ENCODE data around the gene ADAM22. TPM values are rescaled to one million over a fixed set of nuclear protein-coding genes. Genes with fewer than 3 reads are reported as not detected.

ADAM22 gene
- total RNA-seq, 4 donors from 2014 or later = 0.88 to 2.5 (median 1.6) TPM

DNA sequence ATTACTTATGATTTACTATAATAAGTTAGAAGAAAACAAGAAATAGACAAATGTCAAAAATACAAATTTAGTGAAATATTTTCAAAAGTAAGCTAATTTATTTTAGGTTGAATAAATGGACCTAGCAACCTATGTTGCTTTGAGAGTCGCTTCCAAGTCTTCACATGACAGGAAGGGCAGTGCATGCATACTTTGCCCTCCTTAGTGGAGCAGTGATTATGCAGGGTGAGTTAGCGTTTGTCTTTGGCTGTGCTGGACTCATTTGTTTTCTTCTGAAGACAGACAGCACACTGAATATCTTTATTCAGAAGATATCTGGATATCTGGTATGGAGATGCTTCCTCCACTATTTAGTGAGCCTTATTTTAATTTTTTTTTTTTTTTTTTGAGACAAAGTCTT is 183.3 kb downstream of the ADAM22 start:
- H3K4me3 ChIP-seq = no peak overlapping the region
- no peaks in the 10 kb centered on the region for H3K9me3 ChIP-seq
- H3K4me1 ChIP-seq = no peaks in the 10 kb centered on the region
- no peaks in the 10 kb centered on the region for H3K36me3 ChIP-seq
- DNase-seq = no peak
- H3K27me3 ChIP-seq = no peaks in the 10 kb centered on the region
- H3K27ac ChIP-seq = no peak overlapping the region
- TF ChIP-seq POLR2A (IDR thresholded peaks at IDR 0.05) = no peak
- TF ChIP-seq, protein P1, sequence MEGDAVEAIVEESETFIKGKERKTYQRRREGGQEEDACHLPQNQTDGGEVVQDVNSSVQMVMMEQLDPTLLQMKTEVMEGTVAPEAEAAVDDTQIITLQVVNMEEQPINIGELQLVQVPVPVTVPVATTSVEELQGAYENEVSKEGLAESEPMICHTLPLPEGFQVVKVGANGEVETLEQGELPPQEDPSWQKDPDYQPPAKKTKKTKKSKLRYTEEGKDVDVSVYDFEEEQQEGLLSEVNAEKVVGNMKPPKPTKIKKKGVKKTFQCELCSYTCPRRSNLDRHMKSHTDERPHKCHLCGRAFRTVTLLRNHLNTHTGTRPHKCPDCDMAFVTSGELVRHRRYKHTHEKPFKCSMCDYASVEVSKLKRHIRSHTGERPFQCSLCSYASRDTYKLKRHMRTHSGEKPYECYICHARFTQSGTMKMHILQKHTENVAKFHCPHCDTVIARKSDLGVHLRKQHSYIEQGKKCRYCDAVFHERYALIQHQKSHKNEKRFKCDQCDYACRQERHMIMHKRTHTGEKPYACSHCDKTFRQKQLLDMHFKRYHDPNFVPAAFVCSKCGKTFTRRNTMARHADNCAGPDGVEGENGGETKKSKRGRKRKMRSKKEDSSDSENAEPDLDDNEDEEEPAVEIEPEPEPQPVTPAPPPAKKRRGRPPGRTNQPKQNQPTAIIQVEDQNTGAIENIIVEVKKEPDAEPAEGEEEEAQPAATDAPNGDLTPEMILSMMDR (IDR thresholded peaks at IDR 0.05) = no peak

DNA sequence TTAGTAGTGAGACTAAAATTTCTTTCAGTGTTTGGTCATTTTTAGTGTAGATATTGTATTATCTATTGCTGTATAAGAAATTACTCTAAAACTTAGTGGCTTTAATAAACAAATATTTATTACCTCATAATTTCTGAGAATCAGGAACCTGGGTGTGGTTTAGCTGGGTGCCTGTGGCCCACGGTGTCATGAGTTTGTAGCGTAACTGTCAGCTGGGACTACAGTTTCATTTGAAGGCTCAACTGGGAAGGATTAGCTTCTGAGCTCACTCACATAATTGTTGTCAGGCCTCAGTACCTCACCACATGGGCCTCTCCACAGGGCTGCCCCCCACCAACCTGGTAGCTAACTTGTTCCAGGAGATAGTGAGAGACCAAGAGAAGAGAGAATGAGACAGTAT is 187.3 kb downstream of the ADAM22 start:
- Histone ChIP-seq H3K9me3 (no peaks in the 10 kb centered on the region), H3K27me3 (no peaks in the 10 kb centered on the region), H3K27ac (no peak overlapping the region), H3K36me3 (no peaks in the 10 kb centered on the region), H3K4me3 (no peak overlapping the region), H3K4me1 (no peaks in the 10 kb centered on the region)
- TF ChIP-seq POLR2A (IDR thresholded peaks at IDR 0.05) = no peak
- TF ChIP-seq, protein P1 (IDR thresholded peaks at IDR 0.05) = no peak
- no peak for DNase-seq

DNA sequence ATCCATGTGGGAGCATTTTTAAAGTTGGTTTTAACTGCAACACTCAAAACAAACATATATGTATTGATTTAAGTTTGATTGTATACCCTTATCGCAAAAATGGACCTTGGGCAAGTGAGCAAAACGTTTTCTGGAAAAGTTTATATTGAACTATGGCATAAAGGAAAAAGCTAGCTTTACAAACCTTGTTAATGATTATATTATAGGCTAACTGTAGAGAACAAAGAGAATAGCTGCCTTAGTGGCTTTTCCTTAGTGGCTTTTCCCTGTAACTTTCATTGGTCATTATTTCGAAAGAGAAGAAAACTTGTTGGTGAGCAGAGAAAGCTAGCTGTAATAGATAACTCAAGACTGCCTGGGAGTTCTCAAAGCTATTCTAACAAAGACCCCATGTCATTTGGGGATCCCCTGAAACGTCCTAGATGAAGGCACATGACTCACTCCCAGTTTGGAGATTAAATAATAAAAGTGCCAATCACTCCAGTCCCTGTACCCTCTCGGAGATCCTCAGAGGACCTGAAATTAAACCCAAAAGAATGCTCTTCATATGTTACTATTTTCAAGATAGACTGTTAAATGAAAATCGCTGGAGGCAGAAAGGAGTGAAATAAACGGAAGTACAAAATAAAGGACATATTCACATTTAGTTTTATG is 193.7 kb downstream of the ADAM22 start:
- no peaks in the 10 kb centered on the region for H3K9me3 ChIP-seq
- H3K36me3 ChIP-seq = no peaks in the 10 kb centered on the region
- no peak overlapping the region for H3K4me3 ChIP-seq
- no peak for DNase-seq
- H3K4me1 ChIP-seq = no peaks in the 10 kb centered on the region
- TF ChIP-seq, protein P1 (IDR thresholded peaks at IDR 0.05) = no peak
- TF ChIP-seq POLR2A (IDR thresholded peaks at IDR 0.05) = no peak
- no peak overlapping the region for H3K27ac ChIP-seq
- H3K27me3 ChIP-seq = no peaks in the 10 kb centered on the region

DNA sequence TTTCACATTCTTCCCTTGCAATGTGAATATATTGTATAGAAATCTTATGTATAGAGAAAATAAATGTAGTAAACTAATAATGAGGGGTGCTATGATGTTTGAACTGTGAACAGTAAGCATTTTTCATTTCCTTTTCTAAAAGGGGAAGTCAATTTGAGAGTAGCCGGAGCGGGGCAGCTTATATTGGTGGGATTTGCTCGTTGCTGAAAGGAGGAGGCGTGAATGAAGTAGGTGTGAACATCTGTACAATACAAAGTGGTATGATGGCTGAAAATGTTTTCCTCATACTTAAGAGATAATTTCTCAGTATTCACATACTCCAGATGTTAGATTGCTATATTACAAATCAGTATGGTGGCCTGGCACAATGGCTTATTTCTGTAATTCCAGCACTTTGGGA is 198.7 kb downstream of the ADAM22 start:
- Histone ChIP-seq H3K27me3 (no peaks in the 10 kb centered on the region), H3K27ac (no peak overlapping the region), H3K4me1 (no peaks in the 10 kb centered on the region), H3K4me3 (no peak overlapping the region), H3K9me3 (no peaks in the 10 kb centered on the region), H3K36me3 (no peaks in the 10 kb centered on the region)
- no peak for DNase-seq
- TF ChIP-seq, protein P1 (IDR thresholded peaks at IDR 0.05) = no peak
- TF ChIP-seq POLR2A (IDR thresholded peaks at IDR 0.05) = no peak

DNA sequence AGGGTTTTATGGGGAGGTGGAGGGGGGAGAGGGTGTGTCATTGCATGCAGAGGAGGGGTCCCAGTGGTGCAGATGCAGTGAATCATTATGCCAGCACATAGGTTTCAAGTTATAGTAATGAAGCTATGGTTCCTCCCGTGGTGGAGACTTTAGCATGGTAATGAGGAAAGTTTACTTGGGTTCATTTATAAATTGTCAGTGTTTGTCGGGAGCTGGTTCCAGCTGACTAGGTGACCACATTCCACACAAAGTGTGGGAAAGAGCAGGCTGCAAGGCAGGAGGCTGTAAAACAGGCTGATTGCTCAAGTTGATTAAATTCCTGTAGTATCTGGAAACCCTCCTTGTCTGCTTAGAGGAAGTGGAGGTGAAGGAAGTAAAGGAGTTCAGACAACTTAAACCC is 206.9 kb downstream of the ADAM22 start:
- DNase-seq = no peak
- Histone ChIP-seq H3K36me3 (no peaks in the 10 kb centered on the region), H3K4me1 (no peaks in the 10 kb centered on the region), H3K27me3 (no peaks in the 10 kb centered on the region), H3K27ac (no peak overlapping the region), H3K4me3 (no peak overlapping the region), H3K9me3 (no peaks in the 10 kb centered on the region)
- no peak for TF ChIP-seq POLR2A (IDR thresholded peaks at IDR 0.05)
- TF ChIP-seq, protein P1 (IDR thresholded peaks at IDR 0.05) = no peak

DNA sequence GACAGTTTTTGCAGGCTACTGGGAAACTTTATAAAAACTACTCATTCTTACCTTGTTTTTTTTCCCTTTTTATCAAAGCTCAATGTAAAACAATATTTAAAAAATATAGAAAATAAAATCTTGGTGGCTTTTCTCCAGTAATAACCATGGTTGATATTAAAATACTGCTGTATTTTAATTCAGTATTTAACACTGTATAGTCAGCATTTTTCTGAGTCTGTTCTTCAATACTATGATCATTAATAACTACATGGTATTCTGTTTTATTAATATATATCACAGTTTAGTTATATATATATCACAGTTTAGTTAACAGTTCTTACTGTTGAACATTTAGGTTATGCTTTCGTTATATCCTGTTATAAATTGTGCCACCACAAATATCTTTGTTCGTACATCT is 207.4 kb downstream of the ADAM22 start:
- TF ChIP-seq POLR2A (IDR thresholded peaks at IDR 0.05) = no peak
- TF ChIP-seq, protein P1 (IDR thresholded peaks at IDR 0.05) = no peak
- no peaks in the 10 kb centered on the region for H3K9me3 ChIP-seq

More for the DNA sequence above, 207.4 kb downstream of the ADAM22 start:
- H3K27ac ChIP-seq = no peak overlapping the region
- no peaks in the 10 kb centered on the region for H3K4me1 ChIP-seq
- no peaks in the 10 kb centered on the region for H3K27me3 ChIP-seq
- no peaks in the 10 kb centered on the region for H3K36me3 ChIP-seq
- H3K4me3 ChIP-seq = no peak overlapping the region
- DNase-seq = no peak
